Stomach (tissue), 9 donors: ENCODE results near the gene CPED1. TPM values are rescaled to one million over a fixed set of nuclear protein-coding genes. Genes with fewer than 3 reads are reported as not detected.
A peak's percentile ranks its signal among the peaks of the same experiment; 100 is the strongest.

Experiments
- DNase-seq, 2 donors: peaks; one replicate each; pipeline versions ENCODE4 v3.0.0 to v3.0.0-alpha.2; 2013 to 2019
- H3K27ac ChIP-seq, 5 donors: fragments of 200-600 bp in 4 of 5; sonication (generic) in 4 of 5; one replicate each; pipeline ENCODE4 v1.5.1; 2013 to 2019; ENCODE audit warnings: mild to moderate bottlenecking in 1 of 5, moderate library complexity in 1 of 5
- H3K27me3 ChIP-seq, 3 donors: fragments of 200-600 bp; sonication (generic); one replicate each; pipeline ENCODE4 v1.5.1; 2017 to 2019; ENCODE audit warnings: mixed run types in 1 of 3
- H3K36me3 ChIP-seq, 4 donors: fragments of 200-600 bp; sonication (generic); 1 replicate in 3 of 4; 2 replicates in 1 of 4; pipeline ENCODE4 v1.5.1; 2016 to 2019
- H3K4me1 ChIP-seq, 4 donors: fragments of 200-600 bp; sonication (generic); one replicate each; pipeline ENCODE4 v1.5.1; 2016 to 2019
- H3K4me3 ChIP-seq, 4 donors: fragments of 200-600 bp; sonication (generic) in 3 of 4; one replicate each; pipeline ENCODE4 v1.5.1; 2016 to 2019; ENCODE audit warnings: mild to moderate bottlenecking in 1 of 4
- H3K9me3 ChIP-seq, 4 donors: fragments of 200-600 bp; sonication (generic); one replicate each; pipeline ENCODE4 v1.5.1; 2016 to 2019
- EP300 ChIP-seq: sonication (generic); formaldehyde crosslinking; IDR thresholded peaks from one replicate; pipeline ENCODE4 v1.6.1; 2017; ENCODE audit warnings: antibody characterized with exemption
- POLR2A ChIP-seq, 4 donors: fragments of 450-650 bp; IDR thresholded peaks; one replicate each; pipeline ENCODE4 v1.6.1; 2016; ENCODE audit warnings: antibody characterized with exemption in 4 of 4, control low read depth in 2 of 4, mild to moderate bottlenecking in 1 of 4, moderate library complexity in 1 of 4
- POLR2AphosphoS5 ChIP-seq, 3 donors: sonication (generic); formaldehyde crosslinking; IDR thresholded peaks; one replicate each; pipeline ENCODE4 v1.6.1; 2016; ENCODE audit warnings: antibody characterized with exemption in 3 of 3
- WGBS, 5 donors: extraction: QIAGEN DNeasy Blood & Tissue Kit in 3 of 5; methylation state at CpG; one replicate each; pipeline versions ENCODE4 v1.1.5 to v1.1.7; 2013 to 2018; 5-methylcytosine and 5-hydroxymethylcytosine counted together
- intact Hi-C: fragments of 100-400 bp; cut with DNase I; formaldehyde crosslinking; loops from one replicate; pipeline ENCODE4 v1.15.1; 2023; ENCODE audit warnings: low total_unique reads
- polyA plus RNA-seq, 3 donors: library from polyadenylated mRNA; stranded (reverse); fragments of 200-250 nt; gene quantifications; one replicate each; pipeline ENCODE4 v1.2.3, GENCODE V29; 2013
- total RNA-seq, 5 donors: library from RNA; depleted of rRNA; stranded (reverse); fragments of >200 nt; gene quantifications; one replicate each; pipeline versions ENCODE4 v1.1.0 to v1.2.3, GENCODE V29; 2014 to 2016
- TF ChIP-seq, protein P1 (sequence below), 7 experiments: fragments of 450-650 bp in 4 of 7; fragments of 200-600 bp in 3 of 7; sonication (generic) in 3 of 7; IDR thresholded peaks; one replicate each; pipeline ENCODE4 v1.5.1; 2016 to 2019; ENCODE audit warnings: antibody characterized with exemption in 7 of 7, control low read depth in 2 of 7, mild to moderate bottlenecking in 1 of 7
- donor health status: healthy with polysubstance abuse.
- donor health status: Bipolar disorder and iron deficiency.
- donor health status: healthy.

The CPED1 gene
- total and polyA plus RNA-seq, 8 donors = 3.0 to 58.7 (median 15.9) TPM

DNA sequence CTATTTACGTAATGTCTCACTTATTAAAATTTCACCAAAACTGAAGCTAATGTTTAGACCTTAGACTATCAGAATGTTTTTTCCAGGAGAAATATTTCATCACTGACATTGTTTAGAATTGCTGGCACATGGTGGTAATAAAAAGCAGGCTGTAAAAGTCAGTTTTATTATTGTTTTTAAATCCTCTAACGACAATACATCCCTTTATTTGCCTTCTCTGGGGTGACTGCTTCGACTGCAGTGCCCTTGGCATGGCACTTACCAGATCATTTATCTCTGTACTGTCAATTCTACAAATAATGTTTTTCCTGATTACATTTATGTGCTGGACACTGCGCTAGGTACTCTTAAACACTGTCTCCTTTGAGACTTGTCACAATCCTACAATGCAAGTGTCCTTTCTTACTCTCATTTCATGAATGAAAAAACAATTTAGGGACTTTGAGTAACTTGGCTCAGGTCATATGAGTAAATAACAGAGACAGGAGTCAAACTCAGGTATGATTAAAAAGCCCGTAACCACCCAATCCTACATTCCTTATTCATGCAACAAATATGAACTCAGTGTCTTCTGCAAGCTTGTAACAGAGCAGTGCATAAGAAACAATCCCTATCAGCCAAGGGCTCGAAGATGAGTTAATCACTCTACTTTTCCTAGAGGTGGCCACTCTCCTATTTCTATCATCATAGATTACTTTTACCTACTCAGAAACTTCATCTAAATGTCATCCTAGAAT lies 43.5 kb upstream of the CPED1 start:
- Histone ChIP-seq H3K27ac (no peak overlapping the region), H3K4me1 (peaks cover 0 to 17% (median 3%) of the 10 kb centered on the region in 4 donors), H3K9me3 (no peaks in the 10 kb centered on the region), H3K27me3 (no peaks in the 10 kb centered on the region), H3K4me3 (no peak overlapping the region), H3K36me3 (no peaks in the 10 kb centered on the region)
- intact Hi-C loops = loop anchor here (5.0 kb wide), 1 partner anchor 143 kb away; no protein-coding TSS in a partner anchor
- WGBS, 5 donors = 48 to 57% (median 50%) methylated on average over 6 of the region's 6 CpGs
- no peak for DNase-seq
- TF ChIP-seq, protein P1, sequence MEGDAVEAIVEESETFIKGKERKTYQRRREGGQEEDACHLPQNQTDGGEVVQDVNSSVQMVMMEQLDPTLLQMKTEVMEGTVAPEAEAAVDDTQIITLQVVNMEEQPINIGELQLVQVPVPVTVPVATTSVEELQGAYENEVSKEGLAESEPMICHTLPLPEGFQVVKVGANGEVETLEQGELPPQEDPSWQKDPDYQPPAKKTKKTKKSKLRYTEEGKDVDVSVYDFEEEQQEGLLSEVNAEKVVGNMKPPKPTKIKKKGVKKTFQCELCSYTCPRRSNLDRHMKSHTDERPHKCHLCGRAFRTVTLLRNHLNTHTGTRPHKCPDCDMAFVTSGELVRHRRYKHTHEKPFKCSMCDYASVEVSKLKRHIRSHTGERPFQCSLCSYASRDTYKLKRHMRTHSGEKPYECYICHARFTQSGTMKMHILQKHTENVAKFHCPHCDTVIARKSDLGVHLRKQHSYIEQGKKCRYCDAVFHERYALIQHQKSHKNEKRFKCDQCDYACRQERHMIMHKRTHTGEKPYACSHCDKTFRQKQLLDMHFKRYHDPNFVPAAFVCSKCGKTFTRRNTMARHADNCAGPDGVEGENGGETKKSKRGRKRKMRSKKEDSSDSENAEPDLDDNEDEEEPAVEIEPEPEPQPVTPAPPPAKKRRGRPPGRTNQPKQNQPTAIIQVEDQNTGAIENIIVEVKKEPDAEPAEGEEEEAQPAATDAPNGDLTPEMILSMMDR (IDR thresholded peaks at IDR 0.05) = no peak
- TF ChIP-seq POLR2AphosphoS5 (IDR thresholded peaks at IDR 0.05) = no peak

- H3K4me3 ChIP-seq = no peak overlapping the region
- H3K36me3 ChIP-seq = peaks cover 0 to under 1% (median 0%) of the 10 kb centered on the region in 4 donors
- H3K4me1 ChIP-seq = peaks cover 15 to 37% (median 20%) of the 10 kb centered on the region in 4 donors
- no peak for TF ChIP-seq EP300
- TF ChIP-seq POLR2AphosphoS5 (IDR thresholded peaks at IDR 0.05) = no peak
- TF ChIP-seq, protein P1 (IDR thresholded peaks at IDR 0.05) = no peak
- TF ChIP-seq POLR2A (IDR thresholded peaks at IDR 0.05) = no peak
- DNase-seq = peak in 1 of 2 donors; percentile 13
- intact Hi-C loops = no loop called here
- H3K27ac ChIP-seq = no peak overlapping the region
- H3K27me3 ChIP-seq = no peaks in the 10 kb centered on the region
- no peaks in the 10 kb centered on the region for H3K9me3 ChIP-seq
Observed at GRCh38 chr7:120947980-120948379, 40.5 kb upstream of the CPED1 start.

DNA sequence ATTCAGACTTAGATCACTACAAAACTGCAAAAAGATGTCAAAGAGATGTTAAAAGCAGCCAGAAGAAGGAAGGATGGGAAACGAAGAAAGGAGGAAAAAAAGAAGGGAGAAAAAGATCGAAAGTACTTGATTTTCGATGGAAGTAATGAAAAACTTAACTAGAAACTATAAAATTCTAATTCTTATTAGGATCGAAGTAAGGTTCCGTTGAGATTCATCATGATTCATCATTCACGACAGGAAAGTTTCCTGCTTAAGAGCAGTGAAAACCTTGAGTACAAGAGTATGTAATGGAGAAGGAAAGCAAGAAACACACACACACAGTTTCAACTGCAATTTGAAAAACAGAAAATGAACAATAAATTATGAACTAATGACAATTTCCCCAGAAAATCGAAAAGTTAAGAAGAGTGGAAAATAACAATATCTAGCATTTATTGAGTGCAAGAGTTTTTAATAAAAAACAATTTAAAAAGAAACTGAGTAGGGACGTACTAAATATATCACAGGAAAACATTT lies 39.1 kb upstream of the CPED1 start:
- no peaks in the 10 kb centered on the region for H3K9me3 ChIP-seq
- no peaks in the 10 kb centered on the region for H3K27me3 ChIP-seq
- peak overlapping the region in 2 of 5 donors; percentile 97 to 98 for H3K27ac ChIP-seq
- no peak for TF ChIP-seq POLR2A (IDR thresholded peaks at IDR 0.05)
- no peak for TF ChIP-seq POLR2AphosphoS5 (IDR thresholded peaks at IDR 0.05)
- no peak for TF ChIP-seq EP300
- TF ChIP-seq, protein P1 (IDR thresholded peaks at IDR 0.05) = no peak
- H3K4me3 ChIP-seq = peak overlapping the region; percentile 61 to 68 (median 66)
- intact Hi-C loops = no loop called here
- peaks cover 15 to 38% (median 21%) of the 10 kb centered on the region in 4 donors for H3K4me1 ChIP-seq
- H3K36me3 ChIP-seq = peaks cover 6 to 15% (median 11%) of the 10 kb centered on the region in 4 donors
- DNase-seq = no peak
- WGBS, 5 donors = 40 to 51% (median 43%) methylated on average over 8 of the region's 8 CpGs

DNA sequence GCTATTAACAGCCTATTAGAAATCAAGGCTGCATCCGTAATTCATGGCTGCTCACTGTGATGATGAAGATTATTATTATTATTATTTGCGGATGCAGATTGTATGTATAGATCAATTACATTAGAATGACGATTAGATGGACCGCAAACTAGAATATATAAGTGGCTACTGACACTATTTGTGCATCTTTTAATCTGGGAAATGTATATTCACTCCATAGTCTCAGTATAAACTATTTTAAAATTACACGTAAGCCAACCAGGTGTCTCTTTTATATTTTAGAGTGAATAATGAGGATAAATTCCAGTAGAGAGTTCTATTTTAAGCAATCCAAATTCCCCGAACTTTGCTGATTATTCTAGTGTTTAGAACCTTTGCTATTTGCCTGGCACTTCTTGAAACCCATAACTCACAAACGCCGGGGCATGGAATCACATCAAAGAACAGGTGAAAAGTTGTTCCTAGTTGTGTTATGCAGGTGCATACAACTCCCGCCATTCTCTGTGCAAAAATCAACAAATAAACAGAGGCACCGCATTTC lies 38.4 kb upstream of the CPED1 start:
- H3K36me3 ChIP-seq = peaks cover 6 to 21% (median 17%) of the 10 kb centered on the region in 4 donors
- H3K4me3 ChIP-seq = peak overlapping the region; percentile 61 to 68 (median 66)
- no peaks in the 10 kb centered on the region for H3K9me3 ChIP-seq
- H3K27ac ChIP-seq = peak overlapping the region; percentile 64 to 98 (median 97)
- intact Hi-C loops = no loop called here
- WGBS, 5 donors = 0 to 3% (median 2%) methylated on average over 10 of the region's 10 CpGs
- H3K27me3 ChIP-seq = no peaks in the 10 kb centered on the region
- DNase-seq = no peak
- TF ChIP-seq, protein P1 (IDR thresholded peaks at IDR 0.05) = no peak
- TF ChIP-seq POLR2AphosphoS5 (IDR thresholded peaks at IDR 0.05) (peak in 1 of 3 donors; percentile 54), EP300 (no peak), POLR2A (IDR thresholded peaks at IDR 0.05) (no peak)
- peaks cover 15 to 42% (median 23%) of the 10 kb centered on the region in 4 donors for H3K4me1 ChIP-seq
